Osteoblast (primary cell): ENCODE measurements around the gene EPB42. TPM values are rescaled to one million over a fixed set of nuclear protein-coding genes. Genes with fewer than 3 reads are reported as not detected.

Source experiments
- DNase-seq: peaks from one replicate; pipeline ENCODE4 v3.0.0; 2011; ENCODE audit warnings: low spot score, mixed read lengths; ENCODE audit not compliant: insufficient read length; ENCODE audit errors: missing footprints
- H2AFZ ChIP-seq: 2 replicates; pipeline ENCODE4 v1.6.0; 2011; ENCODE audit warnings: mild to moderate bottlenecking, low read length
- H3K27ac ChIP-seq: 2 replicates; pipeline ENCODE4 v1.5.1; 2011; ENCODE audit warnings: mild to moderate bottlenecking, low read depth, low read length, moderate library complexity
- H3K27me3 ChIP-seq: 2 replicates; pipeline ENCODE4 v1.6.0; 2012; ENCODE audit warnings: mild to moderate bottlenecking, control low read depth, inconsistent platforms, low read length, moderate library complexity; ENCODE audit not compliant: insufficient read depth
- H3K36me3 ChIP-seq: 2 replicates; pipeline ENCODE4 v1.5.1; 2011; ENCODE audit warnings: mild to moderate bottlenecking, low read length, control low read depth, moderate library complexity; ENCODE audit not compliant: insufficient read depth
- H3K4me1 ChIP-seq: 2 replicates; pipeline ENCODE4 v1.5.1; 2011; ENCODE audit warnings: mild to moderate bottlenecking, low read length, control low read depth, moderate library complexity; ENCODE audit not compliant: insufficient read depth
- H3K4me2 ChIP-seq: 2 replicates; pipeline ENCODE4 v1.6.0; 2011; ENCODE audit warnings: mild to moderate bottlenecking, low read length; ENCODE audit not compliant: insufficient read depth
- H3K4me3 ChIP-seq: fragments of 200-600 bp; sonication (generic); 3 replicates; pipeline ENCODE4 v1.5.1; 2012; ENCODE audit warnings: mild to moderate bottlenecking, low read length, inconsistent platforms; ENCODE audit not compliant: insufficient read depth
- H3K79me2 ChIP-seq: 2 replicates; pipeline ENCODE4 v1.6.0; 2012; ENCODE audit warnings: mild to moderate bottlenecking, low read length, control low read depth, inconsistent platforms; ENCODE audit not compliant: insufficient read depth
- H3K9me3 ChIP-seq: 2 replicates; pipeline ENCODE4 v1.5.1; 2011; ENCODE audit warnings: low read depth, low read length, control low read depth
- H4K20me1 ChIP-seq: 2 replicates; pipeline ENCODE4 v1.6.0; 2012; ENCODE audit warnings: mild to moderate bottlenecking, low read length, control low read depth; ENCODE audit not compliant: insufficient read depth
- CTCF ChIP-seq: IDR thresholded peaks from 2 replicates; pipeline ENCODE4 v1.5.1; 2011; ENCODE audit warnings: mild to moderate bottlenecking, low read depth, low read length, moderate library complexity; ENCODE audit errors: extremely low read depth
- total RNA-seq: library from RNA; depleted of rRNA; stranded (reverse); fragments of >200 nt; gene quantifications from 2 replicates; pipeline ENCODE4 v1.2.3, GENCODE V29; 2012

The EPB42 gene
- total RNA-seq, 1 donor, result not detected

- Histone ChIP-seq H3K4me3 (no peak overlapping the region), H3K79me2 (no peaks in the 10 kb centered on the region), H3K4me2 (no peak overlapping the region), H3K27ac (no peak overlapping the region), H4K20me1 (no peaks in the 10 kb centered on the region), H3K9me3 (no peaks in the 10 kb centered on the region), H3K4me1 (no peaks in the 10 kb centered on the region), H3K36me3 (no peaks in the 10 kb centered on the region), H2AFZ (no peak overlapping the region), H3K27me3 (peaks cover 22% of the 10 kb centered on the region)
- no peak for DNase-seq
- no peak for TF ChIP-seq CTCF
These were observed 14.7 kb upstream of the EPB42 start for GRCh38 chr15:43235536-43235935.

- Histone ChIP-seq H3K4me3 (no peak overlapping the region), H3K79me2 (no peaks in the 10 kb centered on the region), H3K9me3 (no peaks in the 10 kb centered on the region), H3K4me2 (no peak overlapping the region), H2AFZ (no peak overlapping the region), H3K27ac (no peak overlapping the region), H3K27me3 (peaks cover 26% of the 10 kb centered on the region), H3K36me3 (no peaks in the 10 kb centered on the region), H4K20me1 (no peaks in the 10 kb centered on the region), H3K4me1 (no peaks in the 10 kb centered on the region)
- no peak for TF ChIP-seq CTCF
- no peak for DNase-seq
These were observed 11.6 kb upstream of the EPB42 start for GRCh38 chr15:43232289-43232874.

GRCh38 chr15:43230640-43231115 lies 9.9 kb upstream of the EPB42 start:
- H3K79me2 ChIP-seq, result no peaks in the 10 kb centered on the region
- TF ChIP-seq CTCF, result no peak
- H3K4me1 ChIP-seq, result no peaks in the 10 kb centered on the region
- H3K4me3 ChIP-seq, result no peak overlapping the region
- no peak overlapping the region for H2AFZ ChIP-seq
- H3K9me3 ChIP-seq, result no peaks in the 10 kb centered on the region
- no peak overlapping the region for H3K27ac ChIP-seq
- H4K20me1 ChIP-seq, result no peaks in the 10 kb centered on the region
- H3K27me3 ChIP-seq, result peaks cover 21% of the 10 kb centered on the region
- H3K4me2 ChIP-seq, result no peak overlapping the region
- no peaks in the 10 kb centered on the region for H3K36me3 ChIP-seq
- no peak for DNase-seq

GRCh38 chr15:43229977-43230376 lies 9.2 kb upstream of the EPB42 start:
- Histone ChIP-seq H2AFZ (no peak overlapping the region), H3K79me2 (no peaks in the 10 kb centered on the region), H3K27me3 (peaks cover 18% of the 10 kb centered on the region), H3K36me3 (no peaks in the 10 kb centered on the region), H3K9me3 (no peaks in the 10 kb centered on the region), H3K27ac (no peak overlapping the region), H3K4me2 (no peak overlapping the region), H4K20me1 (no peaks in the 10 kb centered on the region), H3K4me1 (no peaks in the 10 kb centered on the region), H3K4me3 (no peak overlapping the region)
- DNase-seq, result no peak
- no peak for TF ChIP-seq CTCF
